A673 (cell line): Measurements from ENCODE around the gene IL1RAP. TPM values are rescaled to one million over a fixed set of nuclear protein-coding genes. Genes with fewer than 3 reads are reported as not detected.

Experiments used
- BruUV-seq: library from RNA; stranded (reverse); fragments of 400-500 nt; replicated peaks from 2 replicates; lab custom pipeline; 2021; lab: Mats Ljungman, UMichigan
- CTCF ChIA-PET: fragments of 300-600 bp; sonication (Branson Sonifier 250); formaldehyde crosslinking; loops from one replicate; lab custom pipeline; 2022; ENCODE audit warnings: antibody characterized with exemption; lab: Charles Lee
- POLR2A ChIA-PET: fragments of 300-600 bp; sonication (Branson Sonifier 250); formaldehyde crosslinking; loops from one replicate; lab custom pipeline; 2022; ENCODE audit warnings: antibody characterized with exemption; ENCODE audit not compliant: low non-redundant PET; lab: Charles Lee
- DNase-seq: peaks from one replicate; pipeline ENCODE4 v3.0.0-alpha.2; 2015; ENCODE audit warnings: low spot score
- H3K27ac ChIP-seq: fragments of 200-600 bp; sonication (generic); 2 replicates; pipeline ENCODE4 v1.5.1; 2016; ENCODE audit warnings: mixed run types, low read depth, mild to moderate bottlenecking, mixed read lengths, antibody characterized with exemption, low read length; ENCODE audit not compliant: poor library complexity, severe bottlenecking
- H3K27me3 ChIP-seq: fragments of 200-600 bp; sonication (generic); replicated peaks from 2 replicates; pipeline ENCODE4 v1.6.1; 2017; ENCODE audit warnings: mixed run types, low read depth, mild to moderate bottlenecking, mixed read lengths, antibody characterized with exemption, low read length; ENCODE audit not compliant: insufficient read depth, poor library complexity
- H3K36me3 ChIP-seq: fragments of 200-600 bp; sonication (generic); 2 replicates; pipeline ENCODE4 v1.6.1; 2016; ENCODE audit warnings: mixed run types, mild to moderate bottlenecking, mixed read lengths, antibody characterized with exemption, low read length; ENCODE audit not compliant: insufficient read depth, poor library complexity, severe bottlenecking
- H3K4me1 ChIP-seq: fragments of 200-600 bp; sonication (generic); 2 replicates; pipeline ENCODE4 v1.6.1; 2017; ENCODE audit warnings: mixed run types, mild to moderate bottlenecking, mixed read lengths, antibody characterized with exemption, low read length; ENCODE audit not compliant: insufficient read depth, poor library complexity, severe bottlenecking
- H3K4me3 ChIP-seq: fragments of 200-600 bp; sonication (generic); 2 replicates; pipeline ENCODE4 v1.5.1; 2016; ENCODE audit warnings: low read depth, mixed run types, mild to moderate bottlenecking, mixed read lengths, low read length; ENCODE audit not compliant: poor library complexity, severe bottlenecking
- H3K9me3 ChIP-seq: fragments of 200-600 bp; sonication (generic); 2 replicates; pipeline ENCODE4 v1.6.1; 2016; ENCODE audit warnings: mixed run types, low read depth, mild to moderate bottlenecking, mixed read lengths, antibody characterized with exemption, low read length; ENCODE audit not compliant: poor library complexity, severe bottlenecking
- EZH2 ChIP-seq: fragments of 200-600 bp; sonication (generic); IDR thresholded peaks from 2 replicates; pipeline ENCODE4 v1.6.1; 2017; ENCODE audit warnings: borderline replicate concordance, low read depth, mild to moderate bottlenecking, mixed read lengths, antibody characterized with exemption, low read length; ENCODE audit not compliant: poor library complexity, severe bottlenecking
- intact Hi-C: fragments of 100-400 bp; cut with micrococcal nuclease; formaldehyde crosslinking; loops from one replicate; pipeline ENCODE4 v1.10.0; 2022; ENCODE audit not compliant: unreplicated experiment
- total RNA-seq: library from RNA; stranded (reverse); gene quantifications from 2 replicates; pipeline ENCODE4 v1.2.3, GENCODE V29; 2021
- TF ChIP-seq, protein P1 (sequence below): fragments of 300-800, 200-600 bp; sonication (generic); conservative IDR thresholded peaks from 2 replicates; pipeline ENCODE4 v1.5.1; 2017; ENCODE audit warnings: low read depth, mild to moderate bottlenecking, antibody characterized with exemption, low read length, moderate library complexity, mixed read lengths

Gene IL1RAP
- total RNA-seq, 1 experiment from 2014 or later, result 207 TPM

DNA sequence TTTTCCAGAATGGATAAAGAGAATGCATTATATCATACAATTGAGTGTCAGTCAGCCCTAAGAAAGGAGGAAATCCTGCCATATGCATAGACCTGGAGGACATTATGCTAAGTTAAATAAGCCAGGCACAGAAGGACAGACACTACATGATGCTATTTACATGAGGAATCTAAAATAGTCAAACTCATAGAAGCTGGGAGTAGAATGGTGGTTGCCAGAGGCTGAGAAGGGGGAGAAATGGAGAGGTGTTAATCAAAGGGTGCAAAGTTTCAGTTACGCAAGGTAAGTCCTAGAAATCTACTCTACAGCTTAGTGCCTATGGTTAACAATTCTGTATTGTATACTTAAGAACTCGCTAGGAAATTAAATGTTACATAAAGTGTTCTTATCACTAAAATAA is 66.5 kb downstream of the IL1RAP start:
- no TSS peak for BruUV-seq
- no peak for TF ChIP-seq EZH2
- TF ChIP-seq, protein P1, sequence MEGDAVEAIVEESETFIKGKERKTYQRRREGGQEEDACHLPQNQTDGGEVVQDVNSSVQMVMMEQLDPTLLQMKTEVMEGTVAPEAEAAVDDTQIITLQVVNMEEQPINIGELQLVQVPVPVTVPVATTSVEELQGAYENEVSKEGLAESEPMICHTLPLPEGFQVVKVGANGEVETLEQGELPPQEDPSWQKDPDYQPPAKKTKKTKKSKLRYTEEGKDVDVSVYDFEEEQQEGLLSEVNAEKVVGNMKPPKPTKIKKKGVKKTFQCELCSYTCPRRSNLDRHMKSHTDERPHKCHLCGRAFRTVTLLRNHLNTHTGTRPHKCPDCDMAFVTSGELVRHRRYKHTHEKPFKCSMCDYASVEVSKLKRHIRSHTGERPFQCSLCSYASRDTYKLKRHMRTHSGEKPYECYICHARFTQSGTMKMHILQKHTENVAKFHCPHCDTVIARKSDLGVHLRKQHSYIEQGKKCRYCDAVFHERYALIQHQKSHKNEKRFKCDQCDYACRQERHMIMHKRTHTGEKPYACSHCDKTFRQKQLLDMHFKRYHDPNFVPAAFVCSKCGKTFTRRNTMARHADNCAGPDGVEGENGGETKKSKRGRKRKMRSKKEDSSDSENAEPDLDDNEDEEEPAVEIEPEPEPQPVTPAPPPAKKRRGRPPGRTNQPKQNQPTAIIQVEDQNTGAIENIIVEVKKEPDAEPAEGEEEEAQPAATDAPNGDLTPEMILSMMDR, result no peak
- no peak for DNase-seq
- POLR2A ChIA-PET, result no interaction called here
- CTCF ChIA-PET, result no interaction called here
- Histone ChIP-seq H3K27ac (no peak overlapping the region), H3K4me3 (no peak overlapping the region), H3K4me1 (peaks cover 54% of the 10 kb centered on the region), H3K27me3 (no peaks in the 10 kb centered on the region), H3K9me3 (no peaks in the 10 kb centered on the region), H3K36me3 (peaks cover 21% of the 10 kb centered on the region)
- intact Hi-C loops, result no loop called here

DNA sequence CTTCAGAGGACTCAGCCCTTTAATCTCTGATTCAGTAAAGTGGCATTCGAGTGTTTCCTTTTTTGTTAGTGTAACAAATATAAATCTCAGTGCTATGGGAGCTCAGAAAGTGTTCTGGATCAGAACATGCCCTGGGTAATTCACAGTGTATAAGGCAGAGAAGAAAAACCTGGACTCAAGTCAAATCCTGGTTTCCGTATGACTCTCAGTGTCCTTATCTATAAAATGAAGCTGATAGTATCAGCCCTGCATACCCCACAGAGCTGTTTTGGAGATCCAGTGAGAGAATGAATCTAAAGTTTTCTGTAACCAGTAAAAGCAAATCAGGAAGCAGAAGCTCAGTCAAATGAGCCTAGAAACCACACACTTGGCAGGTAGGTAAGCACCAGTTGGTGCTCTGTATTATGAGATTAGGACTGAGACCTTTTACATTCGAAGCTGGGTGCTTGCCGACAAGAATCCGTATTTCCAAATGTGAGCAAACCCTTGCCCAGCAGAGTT is 67.2 kb downstream of the IL1RAP start:
- Histone ChIP-seq H3K36me3 (peaks cover 14% of the 10 kb centered on the region), H3K9me3 (no peaks in the 10 kb centered on the region), H3K27me3 (no peaks in the 10 kb centered on the region), H3K27ac (peak overlapping the region; percentile 52), H3K4me1 (peaks cover 60% of the 10 kb centered on the region), H3K4me3 (no peak overlapping the region)
- no peak for DNase-seq
- TF ChIP-seq, protein P1, result no peak
- TF ChIP-seq EZH2, result no peak
- CTCF ChIA-PET, result no interaction called here
- POLR2A ChIA-PET, result no interaction called here
- intact Hi-C loops, result no loop called here
- BruUV-seq, result no TSS peak

DNA sequence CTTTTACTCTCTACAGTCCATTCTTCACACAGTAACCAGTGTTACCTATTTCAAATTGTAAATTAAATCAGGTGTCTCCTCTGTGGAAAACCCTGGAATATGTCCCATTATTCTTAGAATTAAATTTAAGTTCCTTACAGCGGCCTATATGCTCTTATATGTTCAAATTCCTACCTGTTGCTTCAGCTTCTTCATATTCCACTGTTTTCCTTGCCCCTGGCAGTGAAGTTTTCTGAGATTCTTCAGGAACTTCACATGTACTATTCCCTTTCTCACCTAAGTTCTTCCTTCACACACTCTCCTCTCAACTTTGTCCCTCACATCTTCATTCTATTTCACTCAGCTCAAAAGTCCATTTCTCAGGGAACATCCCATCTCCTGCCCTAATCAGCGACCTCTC is 68.8 kb downstream of the IL1RAP start:
- ChIA-PET CTCF (no interaction called here), POLR2A (no interaction called here)
- TF ChIP-seq, protein P1, result no peak
- intact Hi-C loops, result no loop called here
- no peaks in the 10 kb centered on the region for H3K9me3 ChIP-seq
- no peaks in the 10 kb centered on the region for H3K27me3 ChIP-seq
- peaks cover 74% of the 10 kb centered on the region for H3K4me1 ChIP-seq
- no peak overlapping the region for H3K4me3 ChIP-seq
- H3K27ac ChIP-seq, result peak overlapping the region; percentile 5
- BruUV-seq, result no TSS peak
- peaks cover 8% of the 10 kb centered on the region for H3K36me3 ChIP-seq
- no peak for DNase-seq
